ENCODE data around the gene SLC16A2. TPM values are rescaled to one million over a fixed set of nuclear protein-coding genes. Genes with fewer than 3 reads are reported as not detected.
A peak's percentile ranks its signal among the peaks of the same experiment; 100 is the strongest.

The SLC16A2 gene
- total and polyA plus RNA-seq, 7 donors = 0.23 to 10.5 (median 5.3) TPM

GRCh38 chrX:74383611-74384010, 37.7 kb upstream of the SLC16A2 start:
- no peak overlapping the region for H3K27ac ChIP-seq
- H3K27me3 ChIP-seq = no peaks in the 10 kb centered on the region
- 46 to 57% methylated on average over 2 of the region's 2 CpGs for WGBS, 2 donors
- TF ChIP-seq POLR2A (IDR thresholded peaks at IDR 0.05) (no peak), CTCF (IDR thresholded peaks at IDR 0.05) (peak in 2 of 4 experiments; percentile 28 to 39)
- no peak overlapping the region for H3K4me3 ChIP-seq
- no peak for DNase-seq
- intact Hi-C loops (cut with DNase I) = loop anchor here (1.0 to 5.0 kb wide), 4 partner anchors 39 to 167 kb away; partner anchors contain the start of gene SLC16A2
- H3K36me3 ChIP-seq = no peaks in the 10 kb centered on the region
- H3K4me1 ChIP-seq = no peaks in the 10 kb centered on the region
- no peaks in the 10 kb centered on the region for H3K9me3 ChIP-seq

- WGBS, 2 donors = 85 to 86% methylated on average over 2 of the region's 2 CpGs
- TF ChIP-seq EP300 (IDR thresholded peaks at IDR 0.05) (no peak), CTCF (IDR thresholded peaks at IDR 0.05) (no peak), POLR2A (IDR thresholded peaks at IDR 0.05) (no peak), POLR2AphosphoS5 (IDR thresholded peaks at IDR 0.05) (no peak)
- no peak for DNase-seq
- H3K4me1 ChIP-seq = no peaks in the 10 kb centered on the region
- H3K9me3 ChIP-seq = no peaks in the 10 kb centered on the region
- no peaks in the 10 kb centered on the region for H3K36me3 ChIP-seq
- no peaks in the 10 kb centered on the region for H3K27me3 ChIP-seq
- H3K27ac ChIP-seq = no peak overlapping the region
- intact Hi-C loops (cut with DNase I) = no loop called here
- H3K4me3 ChIP-seq = no peak overlapping the region
Measured at GRCh38 chrX:74389016-74389722, 32.1 kb upstream of the SLC16A2 start.

GRCh38 chrX:74395556-74395955, 25.7 kb upstream of the SLC16A2 start:
- Histone ChIP-seq H3K27me3 (no peaks in the 10 kb centered on the region), H3K36me3 (no peaks in the 10 kb centered on the region), H3K9me3 (no peaks in the 10 kb centered on the region), H3K4me3 (no peak overlapping the region), H3K27ac (no peak overlapping the region), H3K4me1 (no peaks in the 10 kb centered on the region)
- intact Hi-C loops (cut with DNase I) = no loop called here
- no peak for DNase-seq
- 88 to 91% methylated on average over 1 of the region's 1 CpG for WGBS, 2 donors
- TF ChIP-seq POLR2A (IDR thresholded peaks at IDR 0.05) (no peak), POLR2AphosphoS5 (IDR thresholded peaks at IDR 0.05) (no peak)

GRCh38 chrX:74405973-74406489, 15.3 kb upstream of the SLC16A2 start:
- intact Hi-C loops (cut with DNase I) = no loop called here
- Histone ChIP-seq H3K27me3 (no peaks in the 10 kb centered on the region), H3K27ac (no peak overlapping the region), H3K4me1 (no peaks in the 10 kb centered on the region), H3K36me3 (no peaks in the 10 kb centered on the region), H3K4me3 (no peak overlapping the region), H3K9me3 (no peaks in the 10 kb centered on the region)
- DNase-seq = no peak
- WGBS, 2 donors = 59 to 80% methylated on average over 2 of the region's 2 CpGs
- TF ChIP-seq POLR2AphosphoS5 (IDR thresholded peaks at IDR 0.05) = no peak
- TF ChIP-seq EP300 (IDR thresholded peaks at IDR 0.05) = no peak
- no peak for TF ChIP-seq CTCF (IDR thresholded peaks at IDR 0.05)
- no peak for TF ChIP-seq POLR2A (IDR thresholded peaks at IDR 0.05)

- H3K9me3 ChIP-seq = no peaks in the 10 kb centered on the region
- no peak overlapping the region for H3K4me3 ChIP-seq
- no peak for TF ChIP-seq POLR2A (IDR thresholded peaks at IDR 0.05)
- TF ChIP-seq CTCF (IDR thresholded peaks at IDR 0.05) = no peak
- TF ChIP-seq POLR2AphosphoS5 (IDR thresholded peaks at IDR 0.05) = no peak
- TF ChIP-seq EP300 (IDR thresholded peaks at IDR 0.05) = no peak
- H3K27me3 ChIP-seq = no peaks in the 10 kb centered on the region
- 86 to 100% methylated on average over 1 of the region's 1 CpG for WGBS, 2 donors
- H3K4me1 ChIP-seq = no peaks in the 10 kb centered on the region
- H3K27ac ChIP-seq = no peak overlapping the region
- intact Hi-C loops (cut with DNase I) = no loop called here
- no peaks in the 10 kb centered on the region for H3K36me3 ChIP-seq
- no peak for DNase-seq
Measured at GRCh38 chrX:74408304-74408703, 13.0 kb upstream of the SLC16A2 start.
